H9 (cell line): Measurements from ENCODE around the gene VPS16. TPM values are rescaled to one million over a fixed set of nuclear protein-coding genes. Genes with fewer than 3 reads are reported as not detected.
A peak's percentile ranks its signal among the peaks of the same experiment; 100 is the strongest.

Experiments used
- DNase-seq: peaks from one replicate; pipeline ENCODE4 v3.0.0-alpha.2; 2017
- H2AFZ ChIP-seq: one replicate; pipeline ENCODE4 v1.6.1; 2013; ENCODE audit warnings: mild to moderate bottlenecking, low read length, control low read depth, moderate library complexity
- H2AK5ac ChIP-seq: 2 replicates; pipeline ENCODE4 v1.6.1; 2013; ENCODE audit warnings: low read length, control low read depth, mixed read lengths; ENCODE audit not compliant: insufficient read length
- H2BK120ac ChIP-seq: one replicate; pipeline ENCODE4 v1.6.1; 2013; ENCODE audit warnings: low read depth, mild to moderate bottlenecking, low read length, control low read depth, inconsistent platforms; ENCODE audit not compliant: poor library complexity, severe bottlenecking
- H2BK12ac ChIP-seq: 2 replicates; pipeline ENCODE4 v1.6.1; 2013; ENCODE audit warnings: low read length, control low read depth, mixed read lengths, low read depth; ENCODE audit not compliant: insufficient read length
- H2BK15ac ChIP-seq: 2 replicates; pipeline ENCODE4 v1.6.1; 2013; ENCODE audit warnings: low read depth, low read length, control low read depth
- H2BK20ac ChIP-seq: one replicate; pipeline ENCODE4 v1.6.1; 2013; ENCODE audit warnings: low read depth, mild to moderate bottlenecking, low read length, control low read depth, inconsistent platforms; ENCODE audit not compliant: poor library complexity, severe bottlenecking
- H2BK5ac ChIP-seq: 2 replicates; pipeline ENCODE4 v1.6.1; 2013; ENCODE audit warnings: low read length, control low read depth, mixed read lengths; ENCODE audit not compliant: insufficient read length
- H3K14ac ChIP-seq: 2 replicates; pipeline ENCODE4 v1.6.1; 2013; ENCODE audit warnings: low read length, control low read depth; ENCODE audit not compliant: insufficient read depth
- H3K18ac ChIP-seq: 2 replicates; pipeline ENCODE4 v1.6.1; 2013; ENCODE audit warnings: low read depth, mild to moderate bottlenecking, mixed read lengths, low read length, control low read depth; ENCODE audit not compliant: insufficient read length
- H3K23ac ChIP-seq: 2 replicates; pipeline ENCODE4 v1.6.1; 2013; ENCODE audit warnings: low read length, control low read depth, mixed read lengths, low read depth; ENCODE audit not compliant: insufficient read length
- H3K23me2 ChIP-seq: 2 replicates; pipeline ENCODE4 v1.6.1; 2013; ENCODE audit warnings: low read depth, mild to moderate bottlenecking, mixed read lengths, low read length, control low read depth; ENCODE audit not compliant: insufficient read length, poor library complexity, severe bottlenecking
- H3K27ac ChIP-seq: 2 replicates; pipeline ENCODE4 v1.5.1; 2013; ENCODE audit warnings: low read length, control low read depth, mixed read lengths, low read depth; ENCODE audit not compliant: insufficient read length
- H3K27me3 ChIP-seq: 2 replicates; pipeline ENCODE4 v1.6.1; 2013; ENCODE audit warnings: low read length, control low read depth, inconsistent platforms; ENCODE audit not compliant: insufficient read depth
- H3K4ac ChIP-seq: 2 replicates; pipeline ENCODE4 v1.6.1; 2013; ENCODE audit warnings: low read depth, mild to moderate bottlenecking, control low read depth, inconsistent platforms, low read length, moderate library complexity
- H3K4me1 ChIP-seq: 2 replicates; pipeline ENCODE4 v1.6.1; 2013; ENCODE audit warnings: low read length, control low read depth, inconsistent platforms; ENCODE audit not compliant: insufficient read depth
- H3K4me2 ChIP-seq: 2 replicates; pipeline ENCODE4 v1.6.1; 2013; ENCODE audit warnings: low read length, control low read depth, mixed read lengths; ENCODE audit not compliant: insufficient read length, insufficient read depth
- H3K56ac ChIP-seq: 2 replicates; pipeline ENCODE4 v1.6.1; 2013; ENCODE audit warnings: low read depth, mild to moderate bottlenecking, mixed read lengths, low read length, control low read depth; ENCODE audit not compliant: insufficient read length
- H3K79me1 ChIP-seq: 2 replicates; pipeline ENCODE4 v1.6.1; 2013; ENCODE audit warnings: low read depth, mild to moderate bottlenecking, moderate library complexity, low read length, control low read depth, inconsistent platforms; ENCODE audit not compliant: insufficient read depth, poor library complexity, severe bottlenecking
- H3K79me2 ChIP-seq: 2 replicates; pipeline ENCODE4 v1.6.1; 2013; ENCODE audit warnings: low read length, control low read depth, inconsistent platforms; ENCODE audit not compliant: insufficient read depth
- H3K9ac ChIP-seq: 2 replicates; pipeline ENCODE4 v1.6.1; 2013; ENCODE audit warnings: low read length, control low read depth, mixed read lengths; ENCODE audit not compliant: insufficient read length; ENCODE audit errors: extremely low read depth
- H3K9me3 ChIP-seq: one replicate; pipeline ENCODE4 v1.6.1; 2013; ENCODE audit warnings: low read depth, low read length, inconsistent platforms; ENCODE audit not compliant: control insufficient read depth
- H3T11ph ChIP-seq: one replicate; pipeline ENCODE4 v1.6.1; 2013; ENCODE audit warnings: mild to moderate bottlenecking, low read length, control low read depth, inconsistent platforms
- H4K20me1 ChIP-seq: one replicate; pipeline ENCODE4 v1.6.1; 2013; ENCODE audit not compliant: control insufficient read depth, insufficient read length, insufficient read depth
- H4K5ac ChIP-seq: 2 replicates; pipeline ENCODE4 v1.6.1; 2013; ENCODE audit warnings: low read depth, mild to moderate bottlenecking, mixed read lengths, low read length, control low read depth; ENCODE audit not compliant: insufficient read length
- H4K8ac ChIP-seq: replicated peaks from 2 replicates; pipeline ENCODE4 v1.6.1; 2013; ENCODE audit warnings: low read length, control low read depth, mixed read lengths, low read depth; ENCODE audit not compliant: insufficient read length
- H4K91ac ChIP-seq: 2 replicates; pipeline ENCODE4 v1.6.1; 2013; ENCODE audit warnings: low read depth, mild to moderate bottlenecking, moderate library complexity, mixed read lengths, low read length, control low read depth; ENCODE audit not compliant: insufficient read length
- H3K27ac Mint-ChIP-seq, 3 experiments: 2 replicates in 2 of 3; 3 replicates in 1 of 3; pipeline ENCODE4 v1.8.0; 2020 to 2021; ENCODE audit warnings: mixed read lengths in 3 of 3, mild to moderate bottlenecking in 1 of 3, moderate library complexity in 1 of 3
- H3K27me3 Mint-ChIP-seq: 2 replicates; pipeline ENCODE4 v1.8.0; 2021; ENCODE audit warnings: low read depth, mild to moderate bottlenecking, moderate library complexity, mixed read lengths
- H3K36me3 Mint-ChIP-seq, 3 experiments: 2 replicates in 2 of 3; 3 replicates in 1 of 3; pipeline ENCODE4 v1.8.0; 2020 to 2021; ENCODE audit warnings: low read depth in 3 of 3, mixed read lengths in 3 of 3; ENCODE audit not compliant: insufficient read depth in 1 of 3
- H3K4me1 Mint-ChIP-seq, 2 experiments: 2 replicates each; pipeline ENCODE4 v1.8.0; 2020; ENCODE audit warnings: mixed read lengths in 2 of 2
- H3K4me3 Mint-ChIP-seq, 2 experiments: 2 replicates in 1 of 2; 3 replicates in 1 of 2; pipeline ENCODE4 v1.8.0; 2020 to 2021; ENCODE audit warnings: mild to moderate bottlenecking in 2 of 2, mixed read lengths in 2 of 2, moderate library complexity in 1 of 2
- H3K9me3 Mint-ChIP-seq, 2 experiments: 2 replicates in 1 of 2; 3 replicates in 1 of 2; pipeline ENCODE4 v1.8.0; 2020; ENCODE audit warnings: mild to moderate bottlenecking in 2 of 2, mixed read lengths in 2 of 2, moderate library complexity in 1 of 2
- WGBS: extraction: QIAGEN DNeasy Blood & Tissue Kit; methylation state at CpG from one replicate; pipeline ENCODE4 v1.1.7; 2013; ENCODE audit warnings: missing lambda C conversion rate, low lambda C conversion rate, mixed read lengths; ENCODE audit not compliant: insufficient read length; ENCODE audit errors: extremely low coverage; 5-methylcytosine and 5-hydroxymethylcytosine counted together
- total RNA-seq: library from RNA; stranded (reverse); gene quantifications from 2 replicates; pipeline ENCODE4 v1.2.1, GENCODE V29; 2021
- TF ChIP-seq, protein P1 (sequence below): fragments of 200-600 bp; sonication (generic); conservative IDR thresholded peaks from 3 replicates; pipeline ENCODE4 v1.8.0; 2021; ENCODE audit warnings: antibody characterized with exemption, mild to moderate bottlenecking

Gene VPS16
- total RNA-seq, 1 experiment from 2014 or later, result 32.1 TPM

DNA sequence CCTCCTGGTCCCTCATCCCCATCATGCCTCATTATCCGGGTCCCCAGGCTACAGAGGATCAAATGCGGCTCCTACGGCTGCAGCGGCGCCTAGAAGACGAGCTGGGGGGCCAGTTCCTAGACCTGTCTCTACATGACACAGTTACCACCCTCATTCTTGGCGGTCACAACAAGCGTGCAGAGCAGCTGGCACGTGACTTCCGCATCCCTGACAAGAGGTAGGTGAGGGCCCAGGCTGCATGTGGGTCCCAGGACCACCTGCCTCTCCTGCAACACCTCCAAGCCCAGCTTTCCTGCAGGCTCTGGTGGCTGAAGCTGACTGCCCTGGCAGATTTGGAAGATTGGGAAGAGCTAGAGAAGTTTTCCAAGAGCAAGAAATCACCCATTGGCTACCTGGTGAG lies 24.6 kb downstream of the VPS16 start:
- DNase-seq, result no peak
- H2AK5ac ChIP-seq, result no peak overlapping the region
- H2AFZ ChIP-seq, result no peak overlapping the region
- no peak overlapping the region for H3T11ph ChIP-seq
- no peaks in the 10 kb centered on the region for H3K9me3 ChIP-seq
- no peak overlapping the region for H2BK20ac ChIP-seq
- no CpG with 5 or more reads among the region's 10 CpGs for WGBS
- H2BK12ac ChIP-seq, result no peak overlapping the region
- H4K20me1 ChIP-seq, result no peaks in the 10 kb centered on the region
- Mint-ChIP-seq H3K27ac (peak overlapping the region in 1 of 3 experiments; percentile 73; a peak in 1 of 7 replicates), H3K4me1 (no peaks in the 10 kb centered on the region), H3K9me3 (no peaks in the 10 kb centered on the region), H3K4me3 (no peak overlapping the region), H3K27me3 (peaks cover 2% of the 10 kb centered on the region; the same call in 1 of the 2 replicates), H3K36me3 (peaks cover 4 to 24% (median 7%) of the 10 kb centered on the region in 3 experiments; a peak in 5 of 7 replicates)
- no peak overlapping the region for H2BK15ac ChIP-seq
- no peak overlapping the region for H3K9ac ChIP-seq
- no peak overlapping the region for H3K23ac ChIP-seq
- no peak overlapping the region for H3K14ac ChIP-seq
- no peaks in the 10 kb centered on the region for H3K79me1 ChIP-seq
- no peak overlapping the region for H3K4me2 ChIP-seq
- H3K23me2 ChIP-seq, result no peaks in the 10 kb centered on the region
- no peaks in the 10 kb centered on the region for H3K27me3 ChIP-seq
- no peaks in the 10 kb centered on the region for H3K79me2 ChIP-seq
- H3K18ac ChIP-seq, result no peak overlapping the region
- no peak overlapping the region for H3K4ac ChIP-seq
- no peak overlapping the region for H4K8ac ChIP-seq
- H4K91ac ChIP-seq, result no peak overlapping the region
- no peak overlapping the region for H4K5ac ChIP-seq
- no peak overlapping the region for H2BK120ac ChIP-seq
- H3K4me1 ChIP-seq, result no peaks in the 10 kb centered on the region
- no peak overlapping the region for H2BK5ac ChIP-seq
- H3K27ac ChIP-seq, result no peak overlapping the region
- H3K56ac ChIP-seq, result no peak overlapping the region
- TF ChIP-seq, protein P1, sequence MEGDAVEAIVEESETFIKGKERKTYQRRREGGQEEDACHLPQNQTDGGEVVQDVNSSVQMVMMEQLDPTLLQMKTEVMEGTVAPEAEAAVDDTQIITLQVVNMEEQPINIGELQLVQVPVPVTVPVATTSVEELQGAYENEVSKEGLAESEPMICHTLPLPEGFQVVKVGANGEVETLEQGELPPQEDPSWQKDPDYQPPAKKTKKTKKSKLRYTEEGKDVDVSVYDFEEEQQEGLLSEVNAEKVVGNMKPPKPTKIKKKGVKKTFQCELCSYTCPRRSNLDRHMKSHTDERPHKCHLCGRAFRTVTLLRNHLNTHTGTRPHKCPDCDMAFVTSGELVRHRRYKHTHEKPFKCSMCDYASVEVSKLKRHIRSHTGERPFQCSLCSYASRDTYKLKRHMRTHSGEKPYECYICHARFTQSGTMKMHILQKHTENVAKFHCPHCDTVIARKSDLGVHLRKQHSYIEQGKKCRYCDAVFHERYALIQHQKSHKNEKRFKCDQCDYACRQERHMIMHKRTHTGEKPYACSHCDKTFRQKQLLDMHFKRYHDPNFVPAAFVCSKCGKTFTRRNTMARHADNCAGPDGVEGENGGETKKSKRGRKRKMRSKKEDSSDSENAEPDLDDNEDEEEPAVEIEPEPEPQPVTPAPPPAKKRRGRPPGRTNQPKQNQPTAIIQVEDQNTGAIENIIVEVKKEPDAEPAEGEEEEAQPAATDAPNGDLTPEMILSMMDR, result no peak
